EL (cell line): ENCODE data around the gene GPRASP3.
"Not testable (repeated sequence)": the region's sequence is repeated elsewhere in the genome, so short reads cannot be mapped to it uniquely, and the experiment has no call there.

Experiments
- DNase-seq: peaks from one replicate; pipeline ENCODE4 v3.0.0-alpha.2; 2016

GPRASP3 gene, protein sequence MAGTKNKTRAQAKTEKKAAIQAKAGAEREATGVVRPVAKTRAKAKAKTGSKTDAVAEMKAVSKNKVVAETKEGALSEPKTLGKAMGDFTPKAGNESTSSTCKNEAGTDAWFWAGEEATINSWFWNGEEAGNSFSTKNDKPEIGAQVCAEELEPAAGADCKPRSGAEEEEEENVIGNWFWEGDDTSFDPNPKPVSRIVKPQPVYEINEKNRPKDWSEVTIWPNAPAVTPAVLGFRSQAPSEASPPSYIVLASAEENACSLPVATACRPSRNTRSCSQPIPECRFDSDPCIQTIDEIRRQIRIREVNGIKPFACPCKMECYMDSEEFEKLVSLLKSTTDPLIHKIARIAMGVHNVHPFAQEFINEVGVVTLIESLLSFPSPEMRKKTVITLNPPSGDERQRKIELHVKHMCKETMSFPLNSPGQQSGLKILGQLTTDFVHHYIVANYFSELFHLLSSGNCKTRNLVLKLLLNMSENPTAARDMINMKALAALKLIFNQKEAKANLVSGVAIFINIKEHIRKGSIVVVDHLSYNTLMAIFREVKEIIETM

GRCh38 chrX:102720237-102721168 lies at the start of gene GPRASP3:
Gene GPRASP3, plus strand, starts transcription at chrX:102720743. Its CDS starts 28,253 bp downstream, at chrX:102748996.
- DNase-seq: peak; percentile 67

DNA sequence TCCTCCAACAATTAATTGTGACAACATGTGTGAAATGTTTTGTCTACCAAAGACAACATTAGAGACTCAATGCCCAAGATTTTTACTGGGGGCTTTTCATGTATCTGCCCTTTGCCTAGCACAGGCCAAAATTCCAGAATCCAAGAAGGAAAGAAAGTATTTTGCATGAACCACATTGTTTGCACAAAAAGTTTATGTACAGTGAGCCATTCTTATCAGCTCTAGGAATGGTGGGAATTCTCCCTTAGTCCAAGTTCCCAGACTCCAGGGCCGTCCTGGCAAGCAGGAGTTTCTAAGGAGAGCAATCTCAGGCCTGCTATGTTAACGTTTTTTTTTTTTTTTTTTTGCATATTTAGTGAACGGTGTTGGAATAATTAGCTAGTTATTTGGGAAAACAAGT lies 47.7 kb upstream of the GPRASP3 start:
- DNase-seq: no peak

DNA sequence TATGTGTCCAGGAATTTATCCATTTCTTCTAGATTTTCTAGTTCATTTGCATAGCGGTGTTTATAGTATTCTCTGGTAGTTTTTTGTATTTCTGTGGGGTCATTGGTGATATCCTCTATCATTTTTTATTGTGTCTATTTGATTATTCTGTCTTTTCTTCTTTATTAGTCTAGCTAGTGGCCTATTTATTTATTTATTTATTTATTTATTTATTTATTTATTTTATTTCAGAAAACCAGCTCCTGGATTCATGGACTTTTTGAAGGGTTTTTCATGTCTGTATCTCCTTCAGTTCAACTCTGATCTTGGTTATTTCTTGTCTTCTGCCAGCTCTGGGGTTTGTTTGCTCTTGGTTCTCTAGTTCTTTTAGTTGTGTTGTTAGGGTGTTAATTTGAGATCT lies 43.1 kb upstream of the GPRASP3 start:
- DNase-seq: not testable (repeated sequence)

GRCh38 chrX:102684772-102685520 lies 35.6 kb upstream of the GPRASP3 start:
- DNase-seq: no peak

GRCh38 chrX:102694749-102695148 lies 25.8 kb upstream of the GPRASP3 start:
- DNase-seq: no peak

- DNase-seq: no peak
These were observed 24.2 kb upstream of the GPRASP3 start for GRCh38 chrX:102696306-102696705.

DNA sequence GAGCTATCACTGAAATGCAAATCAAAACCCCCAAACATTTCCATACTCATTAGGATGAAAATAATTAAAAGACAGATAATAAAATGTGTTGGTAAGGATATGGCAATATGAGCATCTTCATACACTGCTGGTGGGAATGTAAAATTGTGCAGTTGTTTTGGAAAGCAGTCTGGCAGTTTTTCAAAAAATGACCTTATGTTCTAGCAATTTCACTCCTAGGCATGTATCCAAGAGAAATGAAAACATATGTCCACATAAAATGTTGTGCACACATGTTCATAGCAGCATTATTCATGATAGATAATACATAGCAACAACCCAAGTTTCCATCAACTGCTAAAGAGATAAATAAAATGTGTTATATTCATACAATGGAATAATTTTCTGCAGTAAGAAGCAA lies 23.0 kb upstream of the GPRASP3 start:
- peak; percentile 46 for DNase-seq

GRCh38 chrX:102708900-102709299 lies 11.6 kb upstream of the GPRASP3 start:
- DNase-seq: no peak

- no peak for DNase-seq
These were observed 8.7 kb upstream of the GPRASP3 start for GRCh38 chrX:102711872-102712215.

DNA sequence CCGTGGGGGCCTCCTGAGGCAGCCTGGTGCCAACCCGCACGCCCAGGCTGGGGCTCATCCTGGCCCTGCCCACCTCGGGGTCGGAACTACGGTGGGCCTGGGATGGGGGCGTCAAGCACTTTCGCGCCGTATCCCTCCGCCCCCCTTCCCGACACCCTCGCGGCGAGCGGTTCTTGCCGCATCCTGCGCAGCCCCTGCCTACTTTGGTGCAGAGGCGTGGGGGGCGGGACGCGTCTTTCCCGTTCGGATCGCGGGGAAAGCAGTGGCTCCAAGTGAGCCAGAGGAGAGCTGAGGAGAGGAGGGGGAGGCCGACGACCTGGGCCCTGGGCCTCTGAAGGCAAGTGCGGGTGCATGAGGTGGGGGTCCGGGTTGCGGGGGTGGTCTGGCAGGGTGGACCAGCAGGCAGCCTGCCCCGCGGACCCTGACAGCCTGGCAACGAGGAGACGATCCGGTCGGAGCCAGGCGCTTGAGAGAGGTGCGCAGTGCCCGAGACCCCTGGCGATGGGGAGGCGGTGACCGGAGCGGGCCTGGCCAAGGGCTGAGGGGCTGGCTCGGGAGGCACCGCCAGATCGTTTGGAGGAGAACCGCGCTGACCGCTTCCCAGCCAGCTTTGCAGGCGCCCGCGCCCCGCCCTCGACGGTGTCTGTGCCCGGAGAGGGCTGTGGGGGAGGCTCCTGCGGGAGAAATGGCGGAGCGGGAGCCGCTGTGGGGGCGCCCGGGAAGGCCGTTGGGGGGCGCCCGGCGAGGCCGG lies 8.2 kb upstream of the GPRASP3 start, which contains the start of gene GPRASP2:
GPRASP2 (plus strand) TSS at position 233 of the 751 bp plus-strand sequence. CDS start 2,422 bp downstream, outside the sequence.
- peak; percentile 39 for DNase-seq

- peak; percentile 59 for DNase-seq
These were observed 7.4 kb upstream of the GPRASP3 start for GRCh38 chrX:102712981-102713625.

GRCh38 chrX:102714994-102715393 lies 5.5 kb upstream of the GPRASP3 start:
- no peak for DNase-seq

- DNase-seq: no peak
These were observed 4.6 kb upstream of the GPRASP3 start for GRCh38 chrX:102715967-102716366.

- DNase-seq: not testable (repeated sequence)
These were observed 595 bp downstream of the GPRASP3 start for GRCh38 chrX:102721169-102721506.

GRCh38 chrX:102723456-102723855 lies 2.9 kb downstream of the GPRASP3 start:
- peak; percentile 29 for DNase-seq

- DNase-seq: no peak
These were observed 7.2 kb downstream of the GPRASP3 start for GRCh38 chrX:102727761-102728160.

- no peak for DNase-seq
These were observed 8.1 kb downstream of the GPRASP3 start for GRCh38 chrX:102728646-102729045.

GRCh38 chrX:102739657-102740056 lies 19.1 kb downstream of the GPRASP3 start:
- DNase-seq: no peak

DNA sequence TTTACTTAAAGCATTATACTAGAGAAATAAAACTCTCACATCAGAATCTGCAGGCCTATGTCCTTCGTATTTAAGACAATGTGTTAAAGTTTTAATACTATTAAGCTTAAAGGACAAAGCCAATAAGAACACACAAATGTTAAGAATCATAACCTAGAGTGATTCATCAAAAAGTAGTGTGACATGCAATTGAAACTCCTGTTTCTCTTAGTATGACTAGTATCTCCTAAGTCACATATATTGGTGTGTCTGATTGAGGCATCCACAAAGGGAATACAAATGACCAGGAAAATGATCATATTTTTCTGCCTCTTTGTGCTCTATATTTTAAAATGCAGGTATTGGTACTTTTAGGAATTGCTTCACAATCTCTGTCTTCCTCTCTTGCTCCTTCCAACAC lies 23.8 kb downstream of the GPRASP3 start:
- DNase-seq: no peak

DNA sequence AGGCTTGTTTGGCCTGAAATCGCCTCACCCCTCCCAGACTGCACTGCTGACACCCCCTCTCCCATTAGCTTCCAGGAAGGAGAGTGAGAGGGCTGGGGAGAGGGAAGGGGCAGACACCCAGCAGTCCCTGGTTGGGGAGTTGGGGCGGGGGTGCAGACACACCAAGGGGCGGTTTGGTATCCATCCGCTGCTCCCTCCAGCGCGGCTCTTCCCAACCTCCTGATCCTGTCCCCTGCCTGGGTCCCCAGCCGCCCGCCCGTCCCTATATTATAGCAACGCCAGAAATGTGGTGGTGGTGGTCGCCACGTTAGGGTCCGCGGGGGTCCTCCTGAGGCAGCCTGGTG lies 24.9 kb downstream of the GPRASP3 start:
- no peak for DNase-seq

DNA sequence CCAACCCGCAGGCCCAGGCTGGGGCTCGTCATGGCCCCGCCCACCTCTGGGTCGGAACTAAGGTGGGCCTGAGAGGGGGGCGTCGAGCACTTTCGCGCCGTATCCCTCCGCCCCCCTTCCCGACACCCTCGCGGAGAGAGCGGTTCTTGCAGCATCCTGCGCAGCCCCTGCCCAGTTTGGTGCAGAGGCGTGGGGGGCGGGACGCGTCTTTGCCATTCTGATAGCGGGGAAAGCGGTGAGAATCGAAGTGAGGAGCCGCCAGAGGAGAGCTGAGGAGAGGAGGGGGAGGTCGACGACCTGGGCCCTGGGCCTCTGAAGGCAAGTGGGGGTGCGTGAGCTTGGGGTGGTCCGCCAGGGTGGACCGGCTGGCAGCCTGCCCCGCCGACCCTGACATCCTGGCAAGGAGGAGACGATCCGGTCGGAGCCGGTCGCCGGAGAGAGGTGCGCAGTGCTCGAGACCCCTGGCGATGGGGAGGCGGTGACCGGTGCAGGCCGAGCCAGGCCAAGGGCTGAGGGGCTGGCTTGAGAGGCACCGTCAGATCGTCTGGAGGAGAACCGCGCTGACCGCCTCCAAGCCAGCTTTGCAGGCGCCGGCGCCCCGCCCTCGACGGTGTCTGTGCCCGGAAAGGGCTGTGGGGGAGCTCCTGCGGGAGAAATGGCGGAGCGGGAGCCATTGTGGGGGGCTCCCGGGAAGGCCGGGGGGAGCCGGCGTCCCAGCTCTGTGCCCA lies 25.5 kb downstream of the GPRASP3 start:
- DNase-seq: peak; percentile 31
